Astrocyte of the cerebellum (primary cell): ENCODE measurements around the gene DNAH9.

Experiments used
- DNase-seq: peaks from one replicate; pipeline ENCODE4 v3.0.0-alpha.2; 2011; ENCODE audit warnings: low read depth
- H3K4me3 ChIP-seq: 2 replicates; pipeline ENCODE4 v1.5.1; 2011; ENCODE audit warnings: mild to moderate bottlenecking, low read depth, low read length, moderate library complexity
- CTCF ChIP-seq: IDR thresholded peaks from 2 replicates; pipeline ENCODE4 v1.5.1; 2012; ENCODE audit warnings: low read length, low read depth, moderate library complexity, mild to moderate bottlenecking; ENCODE audit errors: missing control alignments
- in situ Hi-C: cut with HindIII; loops from 2 replicates; pipeline ENCODE4 v1.10.0; 2017; ENCODE audit warnings: low sequenced_read_pairs

Gene DNAH9

GRCh38 chr17:11823862-11824261 is 225.6 kb downstream of the DNAH9 start:
- in situ Hi-C loops = no loop called here
- no peak for TF ChIP-seq CTCF
- no peak for DNase-seq
- H3K4me3 ChIP-seq = no peak overlapping the region

- H3K4me3 ChIP-seq = no peak overlapping the region
- in situ Hi-C loops = no loop called here
- no peak for DNase-seq
- no peak for TF ChIP-seq CTCF
Measured at GRCh38 chr17:11825572-11826209, 227.4 kb downstream of the DNAH9 start.

- in situ Hi-C loops = loop anchor here (10.0 kb wide), 1 partner anchor 118 kb away; no protein-coding TSS in a partner anchor
- no peak overlapping the region for H3K4me3 ChIP-seq
- DNase-seq = no peak
- no peak for TF ChIP-seq CTCF
Measured at GRCh38 chr17:11832401-11833137, 234.3 kb downstream of the DNAH9 start.

GRCh38 chr17:11836508-11836907 is 238.2 kb downstream of the DNAH9 start:
- no peak for TF ChIP-seq CTCF
- H3K4me3 ChIP-seq = no peak overlapping the region
- in situ Hi-C loops = loop anchor here (10.0 kb wide), 1 partner anchor 122 kb away; no protein-coding TSS in a partner anchor
- no peak for DNase-seq

- no peak overlapping the region for H3K4me3 ChIP-seq
- in situ Hi-C loops = no loop called here
- no peak for TF ChIP-seq CTCF
- no peak for DNase-seq
Measured at GRCh38 chr17:11840052-11840451, 241.8 kb downstream of the DNAH9 start.

- no peak overlapping the region for H3K4me3 ChIP-seq
- TF ChIP-seq CTCF = no peak
- no peak for DNase-seq
- in situ Hi-C loops = no loop called here
Measured at GRCh38 chr17:11840831-11841230, 242.6 kb downstream of the DNAH9 start.
